Measurements from ENCODE around the gene PCP4L1. TPM values are rescaled to one million over a fixed set of nuclear protein-coding genes. Genes with fewer than 3 reads are reported as not detected.

Gene PCP4L1
- total RNA-seq, 1 experiment from 2014 or later = not detected

DNA sequence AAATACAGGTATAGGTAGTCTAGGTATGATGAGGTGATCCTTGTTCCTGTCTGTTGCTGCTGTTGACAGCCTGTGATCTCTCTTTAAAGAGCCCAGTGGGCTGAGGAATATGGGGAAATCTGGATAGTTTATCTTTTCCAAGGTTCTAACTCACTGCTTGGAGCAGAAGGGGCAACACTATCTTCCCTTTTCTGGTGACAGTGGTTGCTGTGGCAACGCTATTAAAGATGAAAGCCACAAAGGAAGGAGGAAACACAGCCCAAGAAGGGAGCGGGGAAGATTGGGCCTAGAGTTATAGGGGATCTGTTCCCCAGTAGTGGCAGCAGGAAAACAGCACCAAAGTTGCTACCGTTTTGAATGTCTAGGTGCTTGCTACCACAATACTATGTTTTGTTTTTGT is 8.8 kb downstream of the PCP4L1 start:
- Histone ChIP-seq H3K9me3 (ENCODE audit: control insufficient read depth in 1 of 2, insufficient read depth in 1 of 2, low read depth in 1 of 2, low read length in 2 of 2) (no peaks in the 10 kb centered on the region), H4K20me1 (ENCODE audit: insufficient read depth) (no peaks in the 10 kb centered on the region), H2AFZ (ENCODE audit: low read depth, low read length, poor library complexity, severe bottlenecking) (no peak overlapping the region), H3K4me2 (ENCODE audit: low read length) (no peak overlapping the region), H3K36me3 (ENCODE audit: control insufficient read depth in 1 of 2, insufficient read depth in 2 of 2, low read length in 2 of 2) (no peaks in the 10 kb centered on the region), H3K9me2 (ENCODE audit: insufficient read depth) (no peaks in the 10 kb centered on the region), H3K27me3 (ENCODE audit: insufficient read depth, low read length) (no peaks in the 10 kb centered on the region), H3K79me2 (ENCODE audit: insufficient read depth, low read length) (no peaks in the 10 kb centered on the region), H3K4me1 (ENCODE audit: control insufficient read depth in 1 of 2, insufficient read depth in 2 of 2, low read length in 2 of 2) (peaks cover 0 to 5% of the 10 kb centered on the region in 2 experiments; a peak in 1 of 4 replicates), H3K27ac (ENCODE audit: low read depth, low read length) (no peak overlapping the region), H3K9ac (ENCODE audit: low read length) (no peak overlapping the region), H3K4me3 (replicated peaks in 1 of 2; ENCODE audit: low read depth in 1 of 2, low read length in 2 of 2) (no peak overlapping the region)
- no peak for DNase-seq (ENCODE audit: low read depth, low spot score)
- POLR2A ChIA-PET = no interaction called here
- intact Hi-C loops (cut with micrococcal nuclease) = no loop called here
- ATAC-seq = no peak
- no TSS peak for BruUV-seq (replicated peaks)
- RAD21 ChIA-PET (ENCODE audit: low non-redundant PET in 1 of 2, low total read pairs in 2 of 2, uncharacterized antibody in 2 of 2, unreplicated experiment in 2 of 2) = no interaction called here
- CTCF ChIA-PET = no interaction called here
- TF ChIP-seq, protein P1, sequence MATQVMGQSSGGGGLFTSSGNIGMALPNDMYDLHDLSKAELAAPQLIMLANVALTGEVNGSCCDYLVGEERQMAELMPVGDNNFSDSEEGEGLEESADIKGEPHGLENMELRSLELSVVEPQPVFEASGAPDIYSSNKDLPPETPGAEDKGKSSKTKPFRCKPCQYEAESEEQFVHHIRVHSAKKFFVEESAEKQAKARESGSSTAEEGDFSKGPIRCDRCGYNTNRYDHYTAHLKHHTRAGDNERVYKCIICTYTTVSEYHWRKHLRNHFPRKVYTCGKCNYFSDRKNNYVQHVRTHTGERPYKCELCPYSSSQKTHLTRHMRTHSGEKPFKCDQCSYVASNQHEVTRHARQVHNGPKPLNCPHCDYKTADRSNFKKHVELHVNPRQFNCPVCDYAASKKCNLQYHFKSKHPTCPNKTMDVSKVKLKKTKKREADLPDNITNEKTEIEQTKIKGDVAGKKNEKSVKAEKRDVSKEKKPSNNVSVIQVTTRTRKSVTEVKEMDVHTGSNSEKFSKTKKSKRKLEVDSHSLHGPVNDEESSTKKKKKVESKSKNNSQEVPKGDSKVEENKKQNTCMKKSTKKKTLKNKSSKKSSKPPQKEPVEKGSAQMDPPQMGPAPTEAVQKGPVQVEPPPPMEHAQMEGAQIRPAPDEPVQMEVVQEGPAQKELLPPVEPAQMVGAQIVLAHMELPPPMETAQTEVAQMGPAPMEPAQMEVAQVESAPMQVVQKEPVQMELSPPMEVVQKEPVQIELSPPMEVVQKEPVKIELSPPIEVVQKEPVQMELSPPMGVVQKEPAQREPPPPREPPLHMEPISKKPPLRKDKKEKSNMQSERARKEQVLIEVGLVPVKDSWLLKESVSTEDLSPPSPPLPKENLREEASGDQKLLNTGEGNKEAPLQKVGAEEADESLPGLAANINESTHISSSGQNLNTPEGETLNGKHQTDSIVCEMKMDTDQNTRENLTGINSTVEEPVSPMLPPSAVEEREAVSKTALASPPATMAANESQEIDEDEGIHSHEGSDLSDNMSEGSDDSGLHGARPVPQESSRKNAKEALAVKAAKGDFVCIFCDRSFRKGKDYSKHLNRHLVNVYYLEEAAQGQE (IDR thresholded peaks at IDR 0.05; ENCODE audit: low read depth) = no peak
- no peak for TF ChIP-seq EZH2 (IDR thresholded peaks at IDR 0.05)
- no peak for TF ChIP-seq SP1 (IDR thresholded peaks at IDR 0.05; ENCODE audit: low read depth)
- no peak for TF ChIP-seq CTCF (IDR thresholded peaks at IDR 0.05 in 2 of 3, conservative IDR thresholded peaks at IDR 0.05 in 1 of 3; ENCODE audit: borderline replicate concordance in 1 of 3, insufficient read depth in 1 of 3, low read depth in 2 of 3, low read length in 2 of 3)
- no peak for TF ChIP-seq TCF7L2 (IDR thresholded peaks at IDR 0.05; ENCODE audit: borderline replicate concordance, extremely low read depth, insufficient read depth, insufficient read length)
- no peak for TF ChIP-seq ELF1 (IDR thresholded peaks at IDR 0.05; ENCODE audit: borderline replicate concordance, low read depth)
- TF ChIP-seq ZNF274 (IDR thresholded peaks at IDR 0.05; ENCODE audit: low read depth, low read length) = no peak
- TF ChIP-seq POLR2AphosphoS5 (IDR thresholded peaks at IDR 0.05; ENCODE audit: low read depth, low read length) = no peak
- TF ChIP-seq SRF (IDR thresholded peaks at IDR 0.05; ENCODE audit: low read depth) = no peak
- TF ChIP-seq CEBPB (IDR thresholded peaks at IDR 0.05; ENCODE audit: low read depth) = no peak
- no peak for TF ChIP-seq RAD21 (IDR thresholded peaks at IDR 0.05; ENCODE audit: low read depth)
- no peak for TF ChIP-seq ZFX (IDR thresholded peaks at IDR 0.05)
- TF ChIP-seq, protein P2, sequence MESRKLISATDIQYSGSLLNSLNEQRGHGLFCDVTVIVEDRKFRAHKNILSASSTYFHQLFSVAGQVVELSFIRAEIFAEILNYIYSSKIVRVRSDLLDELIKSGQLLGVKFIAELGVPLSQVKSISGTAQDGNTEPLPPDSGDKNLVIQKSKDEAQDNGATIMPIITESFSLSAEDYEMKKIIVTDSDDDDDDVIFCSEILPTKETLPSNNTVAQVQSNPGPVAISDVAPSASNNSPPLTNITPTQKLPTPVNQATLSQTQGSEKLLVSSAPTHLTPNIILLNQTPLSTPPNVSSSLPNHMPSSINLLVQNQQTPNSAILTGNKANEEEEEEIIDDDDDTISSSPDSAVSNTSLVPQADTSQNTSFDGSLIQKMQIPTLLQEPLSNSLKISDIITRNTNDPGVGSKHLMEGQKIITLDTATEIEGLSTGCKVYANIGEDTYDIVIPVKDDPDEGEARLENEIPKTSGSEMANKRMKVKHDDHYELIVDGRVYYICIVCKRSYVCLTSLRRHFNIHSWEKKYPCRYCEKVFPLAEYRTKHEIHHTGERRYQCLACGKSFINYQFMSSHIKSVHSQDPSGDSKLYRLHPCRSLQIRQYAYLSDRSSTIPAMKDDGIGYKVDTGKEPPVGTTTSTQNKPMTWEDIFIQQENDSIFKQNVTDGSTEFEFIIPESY (IDR thresholded peaks at IDR 0.05; ENCODE audit: extremely low read depth, insufficient replicate concordance, low read length) = no peak
- TF ChIP-seq EZH2phosphoT487 (IDR thresholded peaks at IDR 0.05; ENCODE audit: borderline replicate concordance) = no peak

Measured in HCT116 (cell line).